Lung microvascular endothelial cell (primary cell): Measurements from ENCODE around the gene KLRC3. TPM values are rescaled to one million over a fixed set of nuclear protein-coding genes. Genes with fewer than 3 reads are reported as not detected.
A peak's percentile ranks its signal among the peaks of the same experiment; 100 is the strongest.
"Not testable (repeated sequence)": the region's sequence is repeated elsewhere in the genome, so short reads cannot be mapped to it uniquely, and the experiment has no call there.

Experiments
- DNase-seq, 2 donors: peaks; one replicate each; pipeline versions ENCODE4 v3.0.0 to v3.0.0-alpha.2; 2010; ENCODE audit warnings: low read depth in 2 of 2
- total RNA-seq: library from RNA; depleted of rRNA; stranded (reverse); fragments of >200 nt; gene quantifications from 2 replicates; pipeline ENCODE4 v1.2.1, GENCODE V29; 2014

Gene KLRC3
- total RNA-seq, 1 donor from 2014 or later = not detected

- DNase-seq = no peak
Observed at GRCh38 chr12:10400829-10401228, 19.6 kb downstream of the KLRC3 start.

- DNase-seq = no peak
Observed at GRCh38 chr12:10398168-10398567, 22.2 kb downstream of the KLRC3 start.

- no peak for DNase-seq
Observed at GRCh38 chr12:10397296-10397695, 23.1 kb downstream of the KLRC3 start.

- not testable (repeated sequence) for DNase-seq
Observed at GRCh38 chr12:10396176-10396575, 24.2 kb downstream of the KLRC3 start.

GRCh38 chr12:10395390-10395998, 24.9 kb downstream of the KLRC3 start:
- DNase-seq = peak; percentile 27 to 80

GRCh38 chr12:10394531-10395152, 25.8 kb downstream of the KLRC3 start:
- not testable (repeated sequence) for DNase-seq

GRCh38 chr12:10393291-10393690, 27.1 kb downstream of the KLRC3 start:
- no peak for DNase-seq

GRCh38 chr12:10392394-10392930, 27.9 kb downstream of the KLRC3 start:
- DNase-seq = peak; percentile 10 to 94

GRCh38 chr12:10390991-10391390, 29.4 kb downstream of the KLRC3 start:
- DNase-seq = not testable (repeated sequence)

GRCh38 chr12:10389904-10390303, 30.5 kb downstream of the KLRC3 start, which contains the start of gene KLRK1:
KLRK1 (minus strand) TSS chr12:10390041; CDS start chr12:10388810, 1,231 bp downstream.
- no peak for DNase-seq

GRCh38 chr12:10388624-10389413, 31.6 kb downstream of the KLRC3 start:
- DNase-seq = no peak

GRCh38 chr12:10387498-10387897, 32.9 kb downstream of the KLRC3 start:
- DNase-seq = not testable (repeated sequence)

- no peak for DNase-seq
Observed at GRCh38 chr12:10386857-10387256, 33.5 kb downstream of the KLRC3 start.

GRCh38 chr12:10385166-10385613, 35.2 kb downstream of the KLRC3 start:
- DNase-seq = peak; percentile 20 to 32

GRCh38 chr12:10384191-10384590, 36.2 kb downstream of the KLRC3 start:
- no peak for DNase-seq

- no peak for DNase-seq
Observed at GRCh38 chr12:10381928-10382628, 38.3 kb downstream of the KLRC3 start.

GRCh38 chr12:10378737-10379136, 41.7 kb downstream of the KLRC3 start:
- not testable (repeated sequence) for DNase-seq

GRCh38 chr12:10374624-10375018, 45.8 kb downstream of the KLRC3 start:
- no peak for DNase-seq

GRCh38 chr12:10372559-10372958, 47.8 kb downstream of the KLRC3 start:
- no peak for DNase-seq

GRCh38 chr12:10371893-10372535, 48.4 kb downstream of the KLRC3 start:
- peak; percentile 49 to 58 for DNase-seq
